ENCODE data around the gene VAT1.

Gene VAT1

GRCh38 chr17:43027091-43028032 lies 5.2 kb upstream of the VAT1 start:
- no peak for DNase-seq

GRCh38 chr17:43026595-43026994 lies 4.4 kb upstream of the VAT1 start:
- no peak for DNase-seq

- DNase-seq = no peak
Measured at GRCh38 chr17:43025766-43026537, 3.8 kb upstream of the VAT1 start.

- DNase-seq = peak; percentile 42
Measured at GRCh38 chr17:43025290-43025657, 3.1 kb upstream of the VAT1 start.

DNA sequence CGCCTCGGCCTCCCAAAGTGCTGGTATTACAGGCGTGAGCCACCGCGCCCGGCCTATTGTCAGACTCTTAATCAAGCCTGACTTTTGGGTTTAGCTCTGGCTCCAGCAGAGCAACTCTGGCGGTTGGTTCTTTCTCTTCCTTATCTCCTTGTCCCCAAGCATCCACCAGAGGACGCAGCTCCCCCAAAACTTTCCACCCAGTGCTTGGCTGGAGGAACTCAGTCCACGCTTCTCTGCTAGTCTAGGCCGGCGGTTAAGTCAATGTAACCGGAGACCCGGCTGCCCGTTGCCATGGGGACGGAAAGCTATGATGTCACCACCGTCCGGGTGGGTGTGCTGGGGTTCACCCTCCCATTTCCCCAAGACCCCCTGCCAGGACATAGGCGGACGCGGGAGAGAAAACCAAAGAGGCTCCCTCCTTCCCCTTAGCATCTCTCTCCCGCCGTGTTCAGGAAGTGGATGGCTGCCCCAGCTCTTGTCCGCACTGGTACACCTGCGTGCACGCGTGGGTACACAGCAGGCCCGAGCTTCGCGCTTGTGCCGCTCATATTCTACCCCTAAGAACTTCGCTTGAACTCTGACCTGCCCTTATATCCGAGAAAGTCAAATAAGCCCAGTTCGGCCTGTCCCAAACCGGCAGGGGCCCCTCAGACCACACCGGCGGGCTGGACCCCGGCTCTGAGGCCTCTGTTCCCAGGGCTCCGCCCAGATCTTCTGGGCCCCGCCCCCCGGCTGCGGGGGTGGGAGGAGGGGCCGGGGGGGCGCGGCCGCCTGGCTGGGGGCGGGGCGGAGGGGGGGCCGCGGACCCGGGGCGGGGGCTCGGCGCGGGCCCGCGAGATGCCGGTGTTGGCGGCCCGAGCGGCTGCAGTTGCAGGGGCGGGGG lies 2.5 kb upstream of the VAT1 start, which contains the start of gene RND2:
Gene RND2, plus strand, starts transcription at position 825 of the 883 bp plus-strand sequence. CDS start 117 bp downstream, outside the sequence.
- DNase-seq = peak; percentile 99

DNA sequence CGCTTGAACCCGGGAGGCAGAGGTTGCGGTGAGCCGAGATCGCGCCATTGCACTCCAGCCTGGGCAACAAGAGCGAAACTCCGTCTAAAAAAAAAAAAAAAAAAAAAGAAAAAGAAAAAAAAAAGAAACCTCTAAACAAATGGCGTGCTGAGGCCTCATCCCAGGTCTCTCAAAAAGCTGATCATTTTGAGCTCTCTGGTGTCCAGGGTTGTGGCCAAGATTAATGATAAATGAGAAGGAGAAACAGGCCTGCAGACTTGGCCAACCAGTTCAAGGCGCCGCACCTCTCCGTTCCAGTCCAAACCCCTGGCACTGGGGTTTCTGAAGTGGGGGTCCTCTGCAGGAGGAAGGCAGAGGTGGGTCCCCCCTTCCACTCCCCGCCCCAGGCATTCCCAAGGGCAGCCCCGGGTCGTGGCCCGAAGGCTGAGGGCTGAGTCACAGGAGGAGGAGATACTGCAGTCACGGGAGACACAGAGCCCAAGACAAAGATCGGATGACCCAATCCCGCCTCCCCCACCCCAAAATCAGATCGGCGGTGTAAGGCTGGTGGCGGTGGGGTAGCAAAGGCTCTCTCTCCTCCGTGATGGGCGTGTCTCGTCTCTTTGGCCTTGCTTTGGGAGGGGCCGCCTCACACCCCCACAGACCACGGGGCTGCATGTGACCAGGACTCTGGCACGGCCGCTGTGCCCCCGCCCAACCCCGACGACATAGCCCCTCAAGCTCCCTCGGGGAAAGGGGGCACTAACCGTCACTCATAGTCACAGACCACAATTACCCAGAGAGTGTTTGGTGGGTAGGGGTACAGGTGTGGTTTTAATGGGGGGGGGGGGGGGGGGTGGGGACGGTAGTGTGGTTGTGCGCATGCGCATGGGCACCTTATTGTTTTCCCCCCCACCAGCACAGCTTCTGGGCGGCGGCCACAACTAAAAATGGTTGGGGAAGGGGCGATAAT lies 1.1 kb downstream of the VAT1 start:
- DNase-seq = peak; percentile 72

- DNase-seq = no peak
Measured at GRCh38 chr17:43020030-43020621, 2.1 kb downstream of the VAT1 start.

- DNase-seq = no peak
Measured at GRCh38 chr17:43019418-43019817, 2.8 kb downstream of the VAT1 start.

DNA sequence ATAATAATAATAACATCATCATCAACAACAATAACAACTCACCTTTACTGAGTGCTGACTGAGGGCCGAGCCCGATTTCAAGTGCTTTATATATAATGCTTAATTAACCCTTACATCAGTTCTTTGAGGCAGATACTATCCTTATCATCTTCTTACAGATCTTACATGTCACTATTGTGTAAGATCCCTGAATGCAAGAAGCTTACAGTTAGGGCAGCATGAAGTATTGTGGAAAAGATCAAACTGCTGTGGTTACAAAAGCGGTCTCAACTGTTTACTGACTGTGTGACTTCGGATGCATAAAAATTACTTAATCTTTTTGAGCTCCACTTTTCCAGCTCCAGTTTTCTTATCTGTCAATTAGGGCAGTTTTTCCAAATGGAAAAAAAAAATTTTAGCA lies 3.3 kb downstream of the VAT1 start:
- no peak for DNase-seq

DNA sequence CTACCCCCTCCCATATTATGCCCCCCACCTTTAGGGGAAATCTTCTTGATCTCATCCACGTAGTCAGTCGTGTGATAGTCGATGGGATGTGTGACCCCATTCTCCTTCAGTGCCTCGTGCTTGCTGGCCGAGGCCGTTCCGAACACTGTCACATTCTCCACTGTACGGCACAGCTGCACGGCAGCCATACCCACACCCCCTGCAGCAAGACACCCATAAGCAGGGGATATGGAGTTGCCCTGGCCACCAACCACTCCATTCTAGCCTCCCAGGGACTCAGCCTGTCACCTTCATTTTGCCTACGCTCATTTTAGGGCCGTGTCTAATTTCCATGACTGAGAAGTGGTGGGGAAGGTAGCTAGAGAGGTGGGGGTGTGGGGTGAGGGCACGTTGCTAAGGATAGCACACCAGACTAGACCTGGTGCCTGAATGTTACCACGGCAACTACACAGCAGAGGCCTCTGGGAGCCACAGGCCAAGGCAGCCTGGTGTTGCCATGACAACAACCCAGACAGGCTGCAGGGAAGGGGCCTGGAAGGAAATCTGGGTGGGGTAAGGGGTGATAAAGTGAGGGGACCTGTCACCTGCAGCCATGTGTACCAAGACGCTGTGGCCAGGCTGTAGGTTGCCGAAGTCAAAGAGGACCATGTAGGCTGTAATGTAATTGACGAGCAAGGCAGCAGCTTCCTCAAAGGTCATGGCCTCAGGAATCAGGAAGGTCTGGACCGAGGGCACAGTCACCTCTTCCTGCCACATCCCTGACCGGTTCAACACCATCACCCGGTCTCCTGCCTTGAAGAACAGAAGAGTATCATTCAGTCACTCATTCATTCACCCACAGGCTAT lies 4.0 kb downstream of the VAT1 start:
- no peak for DNase-seq

DNA sequence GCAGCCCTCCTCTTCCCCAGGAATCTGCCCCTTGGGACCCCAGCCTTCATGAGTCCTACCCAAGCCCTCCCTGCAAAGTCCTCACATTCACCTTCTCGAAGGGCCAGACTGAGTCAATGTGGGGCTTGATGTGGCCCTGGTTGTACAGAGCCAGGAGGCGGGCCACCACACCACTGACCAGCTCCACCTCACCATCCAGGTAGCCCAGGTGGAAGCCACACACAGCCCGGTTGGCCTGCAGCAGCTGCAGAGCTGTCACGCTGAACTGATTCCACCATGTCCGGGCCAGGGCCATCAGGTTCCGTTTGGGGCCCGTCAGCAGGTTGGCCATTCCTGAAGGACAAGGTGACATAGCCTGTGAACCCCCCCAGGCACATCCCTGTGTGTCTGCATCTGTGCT lies 6.0 kb downstream of the VAT1 start:
- no peak for DNase-seq

GRCh38 chr17:43015579-43015978 lies 6.6 kb downstream of the VAT1 start:
- DNase-seq = no peak

DNA sequence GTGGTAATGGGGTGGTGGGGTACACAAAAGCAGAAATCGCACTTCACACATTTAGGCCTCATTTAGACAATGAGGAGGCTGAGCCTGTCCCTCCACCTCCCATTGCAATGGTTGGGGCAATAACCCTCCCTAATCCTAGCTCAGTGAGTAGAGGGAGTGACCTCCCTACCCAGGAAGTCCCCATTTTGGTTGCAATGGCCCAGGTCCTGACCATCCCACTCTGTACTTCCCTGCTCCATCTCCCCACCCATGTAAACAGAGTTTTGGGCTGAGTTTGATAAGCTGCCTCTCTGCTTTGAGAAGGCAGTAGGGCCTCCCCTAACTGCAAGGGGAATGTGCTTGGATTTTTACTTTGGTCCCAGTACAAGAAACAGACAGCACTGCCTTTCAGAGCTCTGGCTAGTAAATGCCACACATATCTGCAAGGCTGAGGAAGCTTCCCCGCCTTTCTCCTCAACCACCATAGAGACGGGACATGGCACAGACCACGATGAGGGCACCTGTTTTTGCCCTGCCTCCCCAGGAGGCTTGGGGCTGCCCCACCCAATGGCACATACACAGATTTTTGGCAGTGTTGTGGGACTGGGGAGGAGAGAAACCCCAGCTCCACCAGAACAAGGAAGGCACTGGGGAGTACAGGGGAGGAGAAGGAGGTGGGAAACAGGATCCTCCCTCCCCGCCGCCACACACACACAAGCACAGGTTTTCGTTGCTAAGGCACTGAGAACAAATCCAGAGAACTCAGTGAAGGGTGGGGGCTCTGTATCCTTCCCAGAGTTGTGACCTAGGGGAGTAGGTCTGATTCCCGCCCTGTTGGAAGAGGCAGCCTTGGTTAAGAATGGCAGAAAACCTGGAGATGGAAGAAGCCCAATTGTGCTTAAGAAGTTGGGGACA lies 7.3 kb downstream of the VAT1 start:
- DNase-seq = no peak

- no peak for DNase-seq
Measured at GRCh38 chr17:43014020-43014648, 8.1 kb downstream of the VAT1 start.

DNA sequence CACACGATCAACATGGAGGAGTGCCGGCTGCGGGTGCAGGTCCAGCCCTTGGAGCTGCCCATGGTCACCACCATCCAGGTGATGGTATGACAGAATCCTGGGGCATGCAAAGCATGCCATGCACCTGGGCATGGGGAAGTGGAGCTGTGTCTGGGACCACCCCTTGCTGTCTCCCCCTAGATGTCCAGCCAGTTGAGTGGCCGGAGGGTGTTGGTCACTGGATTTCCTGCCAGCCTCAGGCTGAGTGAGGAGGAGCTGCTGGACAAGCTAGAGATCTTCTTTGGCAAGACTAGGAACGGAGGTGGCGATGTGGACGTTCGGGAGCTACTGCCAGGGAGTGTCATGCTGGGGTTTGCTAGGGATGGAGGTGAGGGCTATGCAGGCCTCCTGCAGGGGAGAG lies 8.9 kb downstream of the VAT1 start:
- no peak for DNase-seq

DNA sequence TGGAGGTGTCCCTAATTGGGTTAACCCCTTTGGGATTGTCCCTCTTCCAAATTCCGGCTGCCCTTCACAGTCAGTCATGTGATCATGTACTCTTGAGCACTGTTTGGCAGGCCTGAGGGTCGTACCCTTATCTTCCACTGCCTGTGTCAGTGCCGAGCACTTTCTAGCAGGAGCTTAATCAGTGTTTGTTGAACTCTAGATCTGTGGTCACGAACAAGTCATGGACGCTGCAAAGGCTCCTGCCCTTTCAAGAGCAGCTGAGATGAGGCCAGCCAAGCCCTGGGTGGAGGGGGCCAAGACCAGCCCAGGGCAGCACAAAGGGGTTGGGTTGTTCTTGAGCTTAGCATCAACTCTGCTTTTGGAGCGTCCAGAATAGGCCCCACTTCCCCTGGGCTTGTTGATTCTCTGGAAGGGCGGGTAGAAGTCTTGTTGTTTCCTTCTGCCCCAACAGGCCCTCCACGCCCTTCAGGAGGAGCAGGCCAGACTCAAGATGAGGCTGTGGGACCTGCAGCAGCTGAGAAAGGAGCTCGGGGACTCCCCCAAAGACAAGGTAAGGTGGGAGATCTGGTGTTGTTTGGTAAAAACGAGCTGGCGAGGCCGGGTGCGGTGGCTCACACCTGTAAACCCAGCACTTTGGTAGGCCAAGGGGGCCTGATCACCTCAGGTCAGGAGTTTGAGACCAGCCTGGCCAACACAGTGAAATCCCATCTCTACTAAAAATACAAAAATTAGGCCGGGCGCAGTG lies 10.3 kb downstream of the VAT1 start:
- DNase-seq = no peak

DNA sequence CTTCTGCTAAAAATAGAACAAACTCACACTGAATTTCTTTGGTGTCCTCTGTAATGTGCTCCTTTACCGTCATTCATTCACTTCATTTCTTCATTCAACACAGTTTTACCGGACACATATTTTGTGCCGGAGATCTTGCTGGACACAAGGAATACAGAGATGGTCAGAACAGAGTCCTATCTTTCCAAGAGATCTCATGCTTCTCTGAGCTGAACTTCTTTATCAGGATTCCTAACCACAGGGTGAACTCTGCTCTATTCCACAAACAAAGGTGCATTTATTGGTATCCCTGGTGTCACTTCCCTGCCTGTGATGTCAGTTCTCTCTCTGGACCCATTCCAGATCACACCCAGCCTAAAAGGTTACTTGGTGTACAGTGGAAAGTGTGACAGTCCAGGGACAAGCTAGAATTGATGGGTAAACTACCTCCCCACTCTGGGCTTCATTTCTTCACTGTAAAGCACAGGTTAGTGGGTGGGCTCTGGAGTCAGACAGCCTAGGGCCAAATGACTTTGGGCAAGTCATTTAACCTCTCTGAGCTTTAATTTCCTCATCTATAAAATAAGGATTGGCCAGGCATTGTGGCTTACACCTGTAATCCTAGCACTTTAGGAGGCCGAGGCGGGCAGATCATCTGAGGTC lies 11.4 kb downstream of the VAT1 start:
- no peak for DNase-seq
